ENCODE results near the gene TMEM132C.

Gene TMEM132C

GRCh38 chr12:128288896-128289295 lies 21.9 kb downstream of the TMEM132C start:
- no peak for DNase-seq (ENCODE audit: low read depth)

GRCh38 chr12:128290938-128291337 lies 24.0 kb downstream of the TMEM132C start:
- no peak for DNase-seq (ENCODE audit: low read depth)

- DNase-seq (ENCODE audit: low read depth): no peak
Observed at GRCh38 chr12:128298091-128298748, 31.2 kb downstream of the TMEM132C start.

- no peak for DNase-seq (ENCODE audit: low read depth)
Observed at GRCh38 chr12:128305336-128305892, 38.4 kb downstream of the TMEM132C start.

- no peak for DNase-seq (ENCODE audit: low read depth)
Observed at GRCh38 chr12:128307791-128308190, 40.8 kb downstream of the TMEM132C start.

GRCh38 chr12:128312661-128313060 lies 45.7 kb downstream of the TMEM132C start:
- no peak for DNase-seq (ENCODE audit: low read depth)

- DNase-seq (ENCODE audit: low read depth): no peak
Observed at GRCh38 chr12:128313931-128314330, 47.0 kb downstream of the TMEM132C start.

GRCh38 chr12:128314611-128315010 lies 47.6 kb downstream of the TMEM132C start:
- no peak for DNase-seq (ENCODE audit: low read depth)

GRCh38 chr12:128316078-128316477 lies 49.1 kb downstream of the TMEM132C start:
- no peak for DNase-seq (ENCODE audit: low read depth)

- DNase-seq (ENCODE audit: low read depth): no peak
Observed at GRCh38 chr12:128316973-128317526, 50.1 kb downstream of the TMEM132C start.

- no peak for DNase-seq (ENCODE audit: low read depth)
Observed at GRCh38 chr12:128318341-128318740, 51.4 kb downstream of the TMEM132C start.

GRCh38 chr12:128318946-128319345 lies 52.0 kb downstream of the TMEM132C start:
- no peak for DNase-seq (ENCODE audit: low read depth)

GRCh38 chr12:128322341-128322740 lies 55.4 kb downstream of the TMEM132C start:
- DNase-seq (ENCODE audit: low read depth): no peak

- no peak for DNase-seq (ENCODE audit: low read depth)
Observed at GRCh38 chr12:128323145-128323920, 56.4 kb downstream of the TMEM132C start.

GRCh38 chr12:128325646-128326045 lies 58.7 kb downstream of the TMEM132C start:
- DNase-seq (ENCODE audit: low read depth): no peak

- no peak for DNase-seq (ENCODE audit: low read depth)
Observed at GRCh38 chr12:128326406-128326805, 59.4 kb downstream of the TMEM132C start.

- DNase-seq (ENCODE audit: low read depth): no peak
Observed at GRCh38 chr12:128328961-128329360, 62.0 kb downstream of the TMEM132C start.

- DNase-seq (ENCODE audit: low read depth): no peak
Observed at GRCh38 chr12:128336204-128337070, 69.5 kb downstream of the TMEM132C start.

GRCh38 chr12:128337071-128337345 lies 70.0 kb downstream of the TMEM132C start:
- no peak for DNase-seq (ENCODE audit: low read depth)

GRCh38 chr12:128337431-128338170 lies 70.6 kb downstream of the TMEM132C start:
- DNase-seq (ENCODE audit: low read depth): no peak

- no peak for DNase-seq (ENCODE audit: low read depth)
Observed at GRCh38 chr12:128338386-128339125, 71.6 kb downstream of the TMEM132C start.

Measured in stromal cell of bone marrow (primary cell).